H9 (cell line): ENCODE results near the gene AKAIN1. TPM values are rescaled to one million over a fixed set of nuclear protein-coding genes. Genes with fewer than 3 reads are reported as not detected.

ENCODE experiments used
- DNase-seq: peaks from one replicate; pipeline ENCODE4 v3.0.0-alpha.2; 2017
- H2AFZ ChIP-seq: one replicate; pipeline ENCODE4 v1.6.1; 2013; ENCODE audit warnings: mild to moderate bottlenecking, low read length, control low read depth, moderate library complexity
- H2AK5ac ChIP-seq: 2 replicates; pipeline ENCODE4 v1.6.1; 2013; ENCODE audit warnings: low read length, control low read depth, mixed read lengths; ENCODE audit not compliant: insufficient read length
- H2BK120ac ChIP-seq: one replicate; pipeline ENCODE4 v1.6.1; 2013; ENCODE audit warnings: low read depth, mild to moderate bottlenecking, low read length, control low read depth, inconsistent platforms; ENCODE audit not compliant: poor library complexity, severe bottlenecking
- H2BK12ac ChIP-seq: 2 replicates; pipeline ENCODE4 v1.6.1; 2013; ENCODE audit warnings: low read length, control low read depth, mixed read lengths, low read depth; ENCODE audit not compliant: insufficient read length
- H2BK15ac ChIP-seq: 2 replicates; pipeline ENCODE4 v1.6.1; 2013; ENCODE audit warnings: low read depth, low read length, control low read depth
- H2BK20ac ChIP-seq: one replicate; pipeline ENCODE4 v1.6.1; 2013; ENCODE audit warnings: low read depth, mild to moderate bottlenecking, low read length, control low read depth, inconsistent platforms; ENCODE audit not compliant: poor library complexity, severe bottlenecking
- H2BK5ac ChIP-seq: 2 replicates; pipeline ENCODE4 v1.6.1; 2013; ENCODE audit warnings: low read length, control low read depth, mixed read lengths; ENCODE audit not compliant: insufficient read length
- H3K14ac ChIP-seq: 2 replicates; pipeline ENCODE4 v1.6.1; 2013; ENCODE audit warnings: low read length, control low read depth; ENCODE audit not compliant: insufficient read depth
- H3K18ac ChIP-seq: 2 replicates; pipeline ENCODE4 v1.6.1; 2013; ENCODE audit warnings: low read depth, mild to moderate bottlenecking, mixed read lengths, low read length, control low read depth; ENCODE audit not compliant: insufficient read length
- H3K23ac ChIP-seq: 2 replicates; pipeline ENCODE4 v1.6.1; 2013; ENCODE audit warnings: low read length, control low read depth, mixed read lengths, low read depth; ENCODE audit not compliant: insufficient read length
- H3K23me2 ChIP-seq: 2 replicates; pipeline ENCODE4 v1.6.1; 2013; ENCODE audit warnings: low read depth, mild to moderate bottlenecking, mixed read lengths, low read length, control low read depth; ENCODE audit not compliant: insufficient read length, poor library complexity, severe bottlenecking
- H3K27ac ChIP-seq: 2 replicates; pipeline ENCODE4 v1.5.1; 2013; ENCODE audit warnings: low read length, control low read depth, mixed read lengths, low read depth; ENCODE audit not compliant: insufficient read length
- H3K27me3 ChIP-seq: 2 replicates; pipeline ENCODE4 v1.6.1; 2013; ENCODE audit warnings: low read length, control low read depth, inconsistent platforms; ENCODE audit not compliant: insufficient read depth
- H3K4ac ChIP-seq: 2 replicates; pipeline ENCODE4 v1.6.1; 2013; ENCODE audit warnings: low read depth, mild to moderate bottlenecking, control low read depth, inconsistent platforms, low read length, moderate library complexity
- H3K4me1 ChIP-seq: 2 replicates; pipeline ENCODE4 v1.6.1; 2013; ENCODE audit warnings: low read length, control low read depth, inconsistent platforms; ENCODE audit not compliant: insufficient read depth
- H3K4me2 ChIP-seq: 2 replicates; pipeline ENCODE4 v1.6.1; 2013; ENCODE audit warnings: low read length, control low read depth, mixed read lengths; ENCODE audit not compliant: insufficient read length, insufficient read depth
- H3K56ac ChIP-seq: 2 replicates; pipeline ENCODE4 v1.6.1; 2013; ENCODE audit warnings: low read depth, mild to moderate bottlenecking, mixed read lengths, low read length, control low read depth; ENCODE audit not compliant: insufficient read length
- H3K79me1 ChIP-seq: 2 replicates; pipeline ENCODE4 v1.6.1; 2013; ENCODE audit warnings: low read depth, mild to moderate bottlenecking, moderate library complexity, low read length, control low read depth, inconsistent platforms; ENCODE audit not compliant: insufficient read depth, poor library complexity, severe bottlenecking
- H3K79me2 ChIP-seq: 2 replicates; pipeline ENCODE4 v1.6.1; 2013; ENCODE audit warnings: low read length, control low read depth, inconsistent platforms; ENCODE audit not compliant: insufficient read depth
- H3K9ac ChIP-seq: 2 replicates; pipeline ENCODE4 v1.6.1; 2013; ENCODE audit warnings: low read length, control low read depth, mixed read lengths; ENCODE audit not compliant: insufficient read length; ENCODE audit errors: extremely low read depth
- H3K9me3 ChIP-seq: one replicate; pipeline ENCODE4 v1.6.1; 2013; ENCODE audit warnings: low read depth, low read length, inconsistent platforms; ENCODE audit not compliant: control insufficient read depth
- H3T11ph ChIP-seq: one replicate; pipeline ENCODE4 v1.6.1; 2013; ENCODE audit warnings: mild to moderate bottlenecking, low read length, control low read depth, inconsistent platforms
- H4K20me1 ChIP-seq: one replicate; pipeline ENCODE4 v1.6.1; 2013; ENCODE audit not compliant: control insufficient read depth, insufficient read length, insufficient read depth
- H4K5ac ChIP-seq: 2 replicates; pipeline ENCODE4 v1.6.1; 2013; ENCODE audit warnings: low read depth, mild to moderate bottlenecking, mixed read lengths, low read length, control low read depth; ENCODE audit not compliant: insufficient read length
- H4K8ac ChIP-seq: replicated peaks from 2 replicates; pipeline ENCODE4 v1.6.1; 2013; ENCODE audit warnings: low read length, control low read depth, mixed read lengths, low read depth; ENCODE audit not compliant: insufficient read length
- H4K91ac ChIP-seq: 2 replicates; pipeline ENCODE4 v1.6.1; 2013; ENCODE audit warnings: low read depth, mild to moderate bottlenecking, moderate library complexity, mixed read lengths, low read length, control low read depth; ENCODE audit not compliant: insufficient read length
- H3K27ac Mint-ChIP-seq, 3 experiments: 2 replicates in 2 of 3; 3 replicates in 1 of 3; pipeline ENCODE4 v1.8.0; 2020 to 2021; ENCODE audit warnings: mixed read lengths in 3 of 3, mild to moderate bottlenecking in 1 of 3, moderate library complexity in 1 of 3
- H3K27me3 Mint-ChIP-seq: 2 replicates; pipeline ENCODE4 v1.8.0; 2021; ENCODE audit warnings: low read depth, mild to moderate bottlenecking, moderate library complexity, mixed read lengths
- H3K36me3 Mint-ChIP-seq, 3 experiments: 2 replicates in 2 of 3; 3 replicates in 1 of 3; pipeline ENCODE4 v1.8.0; 2020 to 2021; ENCODE audit warnings: low read depth in 3 of 3, mixed read lengths in 3 of 3; ENCODE audit not compliant: insufficient read depth in 1 of 3
- H3K4me1 Mint-ChIP-seq, 2 experiments: 2 replicates each; pipeline ENCODE4 v1.8.0; 2020; ENCODE audit warnings: mixed read lengths in 2 of 2
- H3K4me3 Mint-ChIP-seq, 2 experiments: 2 replicates in 1 of 2; 3 replicates in 1 of 2; pipeline ENCODE4 v1.8.0; 2020 to 2021; ENCODE audit warnings: mild to moderate bottlenecking in 2 of 2, mixed read lengths in 2 of 2, moderate library complexity in 1 of 2
- H3K9me3 Mint-ChIP-seq, 2 experiments: 2 replicates in 1 of 2; 3 replicates in 1 of 2; pipeline ENCODE4 v1.8.0; 2020; ENCODE audit warnings: mild to moderate bottlenecking in 2 of 2, mixed read lengths in 2 of 2, moderate library complexity in 1 of 2
- WGBS: extraction: QIAGEN DNeasy Blood & Tissue Kit; methylation state at CpG from one replicate; pipeline ENCODE4 v1.1.7; 2013; ENCODE audit warnings: missing lambda C conversion rate, low lambda C conversion rate, mixed read lengths; ENCODE audit not compliant: insufficient read length; ENCODE audit errors: extremely low coverage; 5-methylcytosine and 5-hydroxymethylcytosine counted together
- total RNA-seq: library from RNA; stranded (reverse); gene quantifications from 2 replicates; pipeline ENCODE4 v1.2.1, GENCODE V29; 2021
- TF ChIP-seq, protein P1 (sequence below): fragments of 200-600 bp; sonication (generic); conservative IDR thresholded peaks from 3 replicates; pipeline ENCODE4 v1.8.0; 2021; ENCODE audit warnings: antibody characterized with exemption, mild to moderate bottlenecking

The AKAIN1 gene
- total RNA-seq, 1 experiment from 2014 or later: not detected

DNA sequence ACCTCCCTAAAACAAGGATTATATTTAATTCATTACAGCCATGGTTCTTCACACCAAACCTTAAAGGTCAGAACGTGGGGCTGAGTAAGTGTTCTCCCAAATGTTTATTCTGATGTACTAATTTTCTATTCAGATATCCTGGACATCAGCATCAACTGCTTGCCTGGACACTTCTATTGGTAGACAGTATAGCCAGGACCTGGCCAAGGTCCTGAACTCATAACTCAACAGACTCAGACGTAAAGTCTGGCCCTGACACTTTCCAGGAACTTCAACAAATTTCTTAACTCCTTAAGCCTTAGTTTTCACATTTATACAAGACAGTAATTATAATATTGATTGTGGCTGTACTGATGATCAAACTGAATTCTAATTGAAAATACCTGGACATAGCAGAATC is 89.1 kb downstream of the AKAIN1 start:
- Histone ChIP-seq H2BK5ac (no peak overlapping the region), H3K9ac (no peak overlapping the region), H2AFZ (no peak overlapping the region), H3K9me3 (no peaks in the 10 kb centered on the region), H3K23me2 (no peaks in the 10 kb centered on the region), H3K18ac (no peak overlapping the region), H4K5ac (no peak overlapping the region), H2BK12ac (no peak overlapping the region), H3K14ac (no peak overlapping the region), H2BK120ac (no peak overlapping the region), H3K4ac (no peak overlapping the region), H3K23ac (no peak overlapping the region), H4K91ac (no peak overlapping the region), H3K56ac (no peak overlapping the region), H2AK5ac (no peak overlapping the region), H3K27ac (no peak overlapping the region), H3T11ph (no peak overlapping the region), H4K8ac (no peak overlapping the region), H2BK20ac (no peak overlapping the region), H3K79me2 (no peaks in the 10 kb centered on the region), H3K27me3 (no peaks in the 10 kb centered on the region), H3K4me2 (no peak overlapping the region), H2BK15ac (no peak overlapping the region), H3K79me1 (no peaks in the 10 kb centered on the region), H4K20me1 (no peaks in the 10 kb centered on the region), H3K4me1 (0 out of 2 replicates have a peak, but pooled peaks cover 1% of the 10 kb centered on the region)
- TF ChIP-seq, protein P1, sequence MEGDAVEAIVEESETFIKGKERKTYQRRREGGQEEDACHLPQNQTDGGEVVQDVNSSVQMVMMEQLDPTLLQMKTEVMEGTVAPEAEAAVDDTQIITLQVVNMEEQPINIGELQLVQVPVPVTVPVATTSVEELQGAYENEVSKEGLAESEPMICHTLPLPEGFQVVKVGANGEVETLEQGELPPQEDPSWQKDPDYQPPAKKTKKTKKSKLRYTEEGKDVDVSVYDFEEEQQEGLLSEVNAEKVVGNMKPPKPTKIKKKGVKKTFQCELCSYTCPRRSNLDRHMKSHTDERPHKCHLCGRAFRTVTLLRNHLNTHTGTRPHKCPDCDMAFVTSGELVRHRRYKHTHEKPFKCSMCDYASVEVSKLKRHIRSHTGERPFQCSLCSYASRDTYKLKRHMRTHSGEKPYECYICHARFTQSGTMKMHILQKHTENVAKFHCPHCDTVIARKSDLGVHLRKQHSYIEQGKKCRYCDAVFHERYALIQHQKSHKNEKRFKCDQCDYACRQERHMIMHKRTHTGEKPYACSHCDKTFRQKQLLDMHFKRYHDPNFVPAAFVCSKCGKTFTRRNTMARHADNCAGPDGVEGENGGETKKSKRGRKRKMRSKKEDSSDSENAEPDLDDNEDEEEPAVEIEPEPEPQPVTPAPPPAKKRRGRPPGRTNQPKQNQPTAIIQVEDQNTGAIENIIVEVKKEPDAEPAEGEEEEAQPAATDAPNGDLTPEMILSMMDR: no peak
- peaks cover 1% of the 10 kb centered on the region; the same call in 1 of the 2 replicates for H3K27me3 Mint-ChIP-seq
- no peak overlapping the region for H3K4me3 Mint-ChIP-seq
- H3K9me3 Mint-ChIP-seq: peaks cover 0 to 4% of the 10 kb centered on the region in 2 experiments; a peak in 2 of 5 replicates
- DNase-seq: no peak
- H3K36me3 Mint-ChIP-seq: no peaks in the 10 kb centered on the region; a peak in 1 of 7 replicates
- no CpG with 5 or more reads among the region's 2 CpGs for WGBS
- peaks cover 20 to 24% of the 10 kb centered on the region in 2 experiments for H3K4me1 Mint-ChIP-seq
- H3K27ac Mint-ChIP-seq: no peak overlapping the region
